ENCODE results near the gene NRF1. TPM values are rescaled to one million over a fixed set of nuclear protein-coding genes. Genes with fewer than 3 reads are reported as not detected.

Gene NRF1
- total and polyA plus RNA-seq, 2 of the 13 experiments (the other 11 are each of a cell fraction or from before 2014, with no cell fraction given): 9.3 to 10.1 TPM

- TF ChIP-seq ZNF713 (CRISPR knock-in tag; IDR thresholded peaks at IDR 0.05) (no peak), MED8 (CRISPR knock-in tag; IDR thresholded peaks at IDR 0.05; ENCODE audit: insufficient replicate concordance) (no peak), LCORL (IDR thresholded peaks at IDR 0.05) (no peak), LCORL (CRISPR knock-in tag; IDR thresholded peaks at IDR 0.05) (no peak), KDM3A (CRISPR knock-in tag; IDR thresholded peaks at IDR 0.05; ENCODE audit: low read depth) (no peak), RNF219 (CRISPR knock-in tag; IDR thresholded peaks at IDR 0.05) (no peak), ZNF569 (CRISPR knock-in tag; IDR thresholded peaks at IDR 0.05; ENCODE audit: borderline replicate concordance) (no peak), CCDC6 (CRISPR knock-in tag; IDR thresholded peaks at IDR 0.05) (no peak), ZNF747 (CRISPR knock-in tag; IDR thresholded peaks at IDR 0.05; ENCODE audit: borderline replicate concordance) (no peak), HOXA5 (CRISPR knock-in tag; IDR thresholded peaks at IDR 0.05) (peak; percentile 15; the same call in 1 of the 2 replicates), NFYB (CRISPR knock-in tag; IDR thresholded peaks at IDR 0.05) (no peak), ATAD3A (CRISPR knock-in tag; IDR thresholded peaks at IDR 0.05) (no peak), ZNF460 (CRISPR knock-in tag; IDR thresholded peaks at IDR 0.05; ENCODE audit: borderline replicate concordance) (no peak), ZNF572 (CRISPR knock-in tag; IDR thresholded peaks at IDR 0.05) (no peak), ZNF782 (CRISPR knock-in tag; IDR thresholded peaks at IDR 0.05; ENCODE audit: borderline replicate concordance) (0 out of 2 replicates have a peak, but pooled peaks have one; percentile 4), HIVEP1 (CRISPR knock-in tag; IDR thresholded peaks at IDR 0.05) (no peak), GPBP1L1 (CRISPR knock-in tag; IDR thresholded peaks at IDR 0.05) (no peak), ZNF331 (CRISPR knock-in tag; IDR thresholded peaks at IDR 0.05) (0 out of 2 replicates have a peak, but pooled peaks have one; percentile 19), TARDBP (CRISPR knock-in tag; IDR thresholded peaks at IDR 0.05) (no peak), RXRA (CRISPR knock-in tag; IDR thresholded peaks at IDR 0.05) (no peak), ZNF383 (CRISPR knock-in tag; IDR thresholded peaks at IDR 0.05; ENCODE audit: borderline replicate concordance) (no peak)
- TF ChIP-seq, protein P1, sequence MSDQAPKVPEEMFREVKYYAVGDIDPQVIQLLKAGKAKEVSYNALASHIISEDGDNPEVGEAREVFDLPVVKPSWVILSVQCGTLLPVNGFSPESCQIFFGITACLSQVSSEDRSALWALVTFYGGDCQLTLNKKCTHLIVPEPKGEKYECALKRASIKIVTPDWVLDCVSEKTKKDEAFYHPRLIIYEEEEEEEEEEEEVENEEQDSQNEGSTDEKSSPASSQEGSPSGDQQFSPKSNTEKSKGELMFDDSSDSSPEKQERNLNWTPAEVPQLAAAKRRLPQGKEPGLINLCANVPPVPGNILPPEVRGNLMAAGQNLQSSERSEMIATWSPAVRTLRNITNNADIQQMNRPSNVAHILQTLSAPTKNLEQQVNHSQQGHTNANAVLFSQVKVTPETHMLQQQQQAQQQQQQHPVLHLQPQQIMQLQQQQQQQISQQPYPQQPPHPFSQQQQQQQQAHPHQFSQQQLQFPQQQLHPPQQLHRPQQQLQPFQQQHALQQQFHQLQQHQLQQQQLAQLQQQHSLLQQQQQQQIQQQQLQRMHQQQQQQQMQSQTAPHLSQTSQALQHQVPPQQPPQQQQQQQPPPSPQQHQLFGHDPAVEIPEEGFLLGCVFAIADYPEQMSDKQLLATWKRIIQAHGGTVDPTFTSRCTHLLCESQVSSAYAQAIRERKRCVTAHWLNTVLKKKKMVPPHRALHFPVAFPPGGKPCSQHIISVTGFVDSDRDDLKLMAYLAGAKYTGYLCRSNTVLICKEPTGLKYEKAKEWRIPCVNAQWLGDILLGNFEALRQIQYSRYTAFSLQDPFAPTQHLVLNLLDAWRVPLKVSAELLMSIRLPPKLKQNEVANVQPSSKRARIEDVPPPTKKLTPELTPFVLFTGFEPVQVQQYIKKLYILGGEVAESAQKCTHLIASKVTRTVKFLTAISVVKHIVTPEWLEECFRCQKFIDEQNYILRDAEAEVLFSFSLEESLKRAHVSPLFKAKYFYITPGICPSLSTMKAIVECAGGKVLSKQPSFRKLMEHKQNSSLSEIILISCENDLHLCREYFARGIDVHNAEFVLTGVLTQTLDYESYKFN (CRISPR knock-in tag; conservative IDR thresholded peaks at IDR 0.05): no peak
These were observed 844 bp downstream of the NRF1 start (continued) for GRCh38 chr7:129612112-129613015.
